ENCODE results near the gene PCDHB11. TPM values are rescaled to one million over a fixed set of nuclear protein-coding genes. Genes with fewer than 3 reads are reported as not detected.
A peak's percentile ranks its signal among the peaks of the same experiment; 100 is the strongest.
"Not testable (repeated sequence)": the region's sequence is repeated elsewhere in the genome, so short reads cannot be mapped to it uniquely, and the experiment has no call there.

The PCDHB11 gene
- total RNA-seq (1 to 10 TPM in 2 of 4 donors, under 1 TPM in 2; 0.86 to 1.8 (median 1.1) TPM), polyA plus RNA-seq (under 1 TPM; 0.08 to 0.13 (median 0.13) TPM)
- long read RNA-seq, donor 1 = 0 reads
- long read RNA-seq, donor 2 = 0 reads

GRCh38 chr5:141199359-141200235, at the start of gene PCDHB11:
Gene PCDHB11 (plus strand): TSS chr5:141199627. CDS start chr5:141199775, 148 bp downstream.
- ATAC-seq = peak in 1 of 4 donors; percentile 33
- TF ChIP-seq CTCF (IDR thresholded peaks at IDR 0.05) = peak; percentile 24
- no peaks in the 10 kb centered on the region for H3K36me3 ChIP-seq (ENCODE audit: insufficient read depth in 1 of 2, low read depth in 1 of 2)
- H3K4me1 ChIP-seq = no peaks in the 10 kb centered on the region
- intact Hi-C loops (cut with DNase I) = no loop called here
- peaks cover 32% of the 10 kb centered on the region for H3K9me3 ChIP-seq
- no peak for DNase-seq
- H3K27ac ChIP-seq = no peak within 1 kb of the TSS
- WGBS, 3 donors = 22 to 33% (median 33%) methylated on average over 21 of the region's 21 CpGs
- peaks cover 0 to 4% (median 0%) of the 10 kb centered on the region in 3 donors for H3K27me3 ChIP-seq (ENCODE audit: insufficient read depth in 3 of 3, low read length in 2 of 3)
- H3K4me3 ChIP-seq = peak within 1 kb of the TSS; percentile 29

- peaks cover 0 to 7% (median 5%) of the 10 kb centered on the region in 3 donors for H3K27me3 ChIP-seq (ENCODE audit: insufficient read depth in 3 of 3, low read length in 2 of 3)
- no peak within 1 kb of the TSS for H3K27ac ChIP-seq
- 9 to 13% (median 12%) methylated on average over 18 of the region's 18 CpGs for WGBS, 3 donors
- no peaks in the 10 kb centered on the region for H3K36me3 ChIP-seq (ENCODE audit: insufficient read depth in 1 of 2, low read depth in 1 of 2)
- peaks cover 3% of the 10 kb centered on the region for H3K9me3 ChIP-seq
- DNase-seq (no peak), ATAC-seq (no peak)
- no peak for TF ChIP-seq CTCF (IDR thresholded peaks at IDR 0.05)
- intact Hi-C loops (cut with DNase I) = no loop called here
- no peaks in the 10 kb centered on the region for H3K4me1 ChIP-seq
- peak within 1 kb of the TSS; percentile 27 for H3K4me3 ChIP-seq
These were observed 49.6 kb upstream of the PCDHB11 start, which contains the start of gene PCDHB6 for GRCh38 chr5:141149812-141150211. Gene PCDHB6 (plus strand): TSS chr5:141150057. CDS start chr5:141150258, 201 bp downstream.

GRCh38 chr5:141150224-141150992, 49.0 kb upstream of the PCDHB11 start:
- H3K36me3 ChIP-seq (ENCODE audit: insufficient read depth in 1 of 2, low read depth in 1 of 2) = no peaks in the 10 kb centered on the region
- DNase-seq (no peak), ATAC-seq (no peak)
- H3K27me3 ChIP-seq (ENCODE audit: insufficient read depth in 3 of 3, low read length in 2 of 3) = peaks cover 0 to 11% (median 7%) of the 10 kb centered on the region in 3 donors
- TF ChIP-seq CTCF (IDR thresholded peaks at IDR 0.05) = no peak
- no peak overlapping the region for H3K27ac ChIP-seq
- peak overlapping the region; percentile 27 for H3K4me3 ChIP-seq
- 31 to 40% (median 37%) methylated on average over 33 of the region's 33 CpGs for WGBS, 3 donors
- peaks cover 5% of the 10 kb centered on the region for H3K9me3 ChIP-seq
- intact Hi-C loops (cut with DNase I) = no loop called here
- H3K4me1 ChIP-seq = no peaks in the 10 kb centered on the region

GRCh38 chr5:141150993-141151325, 48.5 kb upstream of the PCDHB11 start:
- no peak for ATAC-seq
- Histone ChIP-seq H3K27me3 (ENCODE audit: insufficient read depth in 3 of 3, low read length in 2 of 3) (peaks cover 0 to 13% (median 9%) of the 10 kb centered on the region in 3 donors), H3K27ac (no peak overlapping the region), H3K36me3 (ENCODE audit: insufficient read depth in 1 of 2, low read depth in 1 of 2) (no peaks in the 10 kb centered on the region), H3K4me1 (no peaks in the 10 kb centered on the region), H3K9me3 (peaks cover 8% of the 10 kb centered on the region), H3K4me3 (no peak overlapping the region)
- intact Hi-C loops (cut with DNase I) = no loop called here
- TF ChIP-seq CTCF (IDR thresholded peaks at IDR 0.05) = no peak
- no peak for DNase-seq
- whole genome bisulfite sequencing, 3 donors = 32 to 37% (median 37%) methylated on average over 13 of the region's 13 CpGs

- H3K9me3 ChIP-seq; DNase-seq; H3K36me3 ChIP-seq (ENCODE audit: insufficient read depth in 1 of 2, low read depth in 1 of 2); intact Hi-C loops (cut with DNase I); H3K4me1 ChIP-seq; H3K27ac ChIP-seq; ATAC-seq; H3K4me3 ChIP-seq: not testable (repeated sequence)
- peaks cover 0 to 16% (median 13%) of the 10 kb centered on the region in 3 donors for H3K27me3 ChIP-seq (ENCODE audit: insufficient read depth in 3 of 3, low read length in 2 of 3)
- WGBS, 3 donors = 31 to 38% (median 38%) methylated on average over 32 to 39 of the region's 41 CpGs
These were observed 47.8 kb upstream of the PCDHB11 start for GRCh38 chr5:141151632-141152031.

GRCh38 chr5:141152096-141152495, 47.3 kb upstream of the PCDHB11 start:
- 23 to 32% (median 24%) methylated on average over 27 to 36 of the region's 36 CpGs for WGBS, 3 donors
- intact Hi-C loops (cut with DNase I); H3K4me1 ChIP-seq; H3K9me3 ChIP-seq; H3K27ac ChIP-seq; H3K36me3 ChIP-seq (ENCODE audit: insufficient read depth in 1 of 2, low read depth in 1 of 2); H3K4me3 ChIP-seq; DNase-seq; ATAC-seq: not testable (repeated sequence)
- peaks cover 0 to 21% (median 13%) of the 10 kb centered on the region in 3 donors for H3K27me3 ChIP-seq (ENCODE audit: insufficient read depth in 3 of 3, low read length in 2 of 3)
